Inflammatory macrophage (primary cell): Measurements from ENCODE around the gene C1orf226.
A peak's percentile ranks its signal among the peaks of the same experiment; 100 is the strongest.
"Not testable (repeated sequence)": the region's sequence is repeated elsewhere in the genome, so short reads cannot be mapped to it uniquely, and the experiment has no call there.

Experiments
- DNase-seq, 2 donors: peaks; one replicate each; pipeline ENCODE4 v3.0.0-alpha.2; 2020 to 2022

The C1orf226 gene

DNA sequence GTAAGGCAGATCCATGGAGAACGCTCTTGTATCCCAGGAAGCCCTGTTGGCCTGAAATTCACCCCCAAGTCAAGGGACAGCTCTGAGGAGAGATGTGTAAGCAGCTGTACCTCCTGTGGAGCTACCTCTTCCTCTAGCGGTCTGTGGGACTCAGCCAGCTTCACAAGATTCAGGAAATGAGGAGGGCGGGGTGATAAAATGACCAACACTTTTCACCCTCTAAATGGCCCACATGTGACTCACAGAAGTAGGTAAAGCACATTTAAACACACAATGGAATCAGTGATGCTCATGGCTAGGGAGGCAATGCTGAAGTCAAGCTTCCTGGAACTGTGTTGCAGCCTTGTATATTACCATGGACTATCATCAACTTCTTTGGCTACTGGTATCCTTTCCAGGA, 30.5 kb downstream of the C1orf226 start, which contains the start of gene SH2D1B:
TSS of gene SH2D1B (minus strand) at position 135 of the 400 bp plus-strand sequence. CDS start at position 15, 120 bp downstream.
- no peak for DNase-seq

DNA sequence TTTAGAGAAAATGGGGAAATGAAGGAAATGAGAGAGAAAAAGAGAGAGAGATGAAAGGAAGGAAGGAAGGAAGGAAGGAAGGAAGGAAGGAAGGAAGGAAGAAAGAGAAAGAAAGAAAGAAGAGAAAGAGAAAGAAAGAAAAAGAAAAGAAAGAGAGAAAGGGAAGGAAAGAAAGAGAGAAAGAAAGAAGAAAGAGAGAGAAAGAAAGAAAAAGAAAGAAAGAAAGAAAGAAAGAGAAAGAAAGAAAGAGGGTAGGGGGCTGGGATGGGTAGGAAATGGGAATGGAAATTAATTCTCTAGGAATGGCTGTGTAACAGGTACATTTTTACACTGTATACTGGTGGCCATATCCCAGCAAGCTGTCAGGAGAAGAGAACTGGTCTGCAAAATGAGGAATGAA, 34.7 kb downstream of the C1orf226 start:
- no peak for DNase-seq

DNA sequence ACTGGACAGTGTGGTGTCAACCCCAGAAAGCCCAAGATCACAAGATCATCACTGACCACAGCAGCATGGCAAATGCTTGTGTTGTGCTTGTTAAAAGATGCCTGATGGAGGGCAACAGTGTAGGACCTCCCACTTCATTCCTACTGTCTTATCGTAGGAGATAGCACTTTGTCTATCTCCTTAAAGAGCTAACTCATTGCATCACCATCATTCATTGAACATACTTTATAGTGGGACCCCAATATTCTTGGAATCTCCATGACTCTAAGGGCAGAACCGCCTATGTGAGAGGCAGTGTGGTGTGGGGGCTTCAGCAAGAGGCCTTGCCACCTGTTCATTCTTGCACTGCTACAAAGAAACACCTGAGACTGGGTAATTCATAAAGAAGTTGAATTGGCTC, 35.4 kb downstream of the C1orf226 start:
- DNase-seq, result no peak

DNA sequence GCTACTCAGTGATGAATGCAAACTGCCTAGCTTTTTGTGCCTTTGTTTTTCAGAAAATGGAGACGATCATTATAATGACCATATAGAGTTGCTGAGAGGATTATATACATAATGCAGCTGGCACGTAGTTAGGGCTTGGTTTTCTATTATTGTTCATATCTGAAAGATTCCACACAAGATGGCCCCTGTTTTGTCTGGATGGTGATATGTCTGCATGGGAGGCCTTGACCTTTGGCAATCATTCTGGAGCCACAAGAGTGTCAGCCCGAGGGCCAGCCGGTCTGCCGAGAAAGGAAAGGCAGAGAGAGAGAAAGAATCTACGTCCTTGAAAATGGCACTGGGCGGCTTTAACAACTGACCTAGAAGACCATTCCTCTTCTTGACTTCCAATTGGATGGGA, 36.1 kb downstream of the C1orf226 start:
- DNase-seq, result no peak

DNA sequence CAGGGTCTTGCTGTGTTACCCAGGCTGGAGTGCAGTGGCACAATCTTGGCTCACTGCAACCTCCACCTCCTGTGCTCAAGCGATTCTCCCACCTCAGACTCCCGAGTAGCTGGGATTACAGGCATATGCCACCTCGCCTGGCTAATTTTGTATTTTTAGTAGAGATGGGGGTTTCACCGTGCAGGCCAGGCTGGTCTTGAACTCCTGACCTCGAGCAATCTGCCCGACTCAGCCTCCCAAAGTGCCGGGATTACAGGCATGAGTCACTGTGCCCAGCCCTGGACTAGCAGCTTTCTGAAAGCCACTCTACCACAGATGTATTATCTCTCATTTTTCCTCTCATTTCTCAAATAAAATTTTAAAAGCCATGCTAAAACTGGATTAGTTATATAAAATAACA, 37.1 kb downstream of the C1orf226 start:
- not testable (repeated sequence) for DNase-seq

DNA sequence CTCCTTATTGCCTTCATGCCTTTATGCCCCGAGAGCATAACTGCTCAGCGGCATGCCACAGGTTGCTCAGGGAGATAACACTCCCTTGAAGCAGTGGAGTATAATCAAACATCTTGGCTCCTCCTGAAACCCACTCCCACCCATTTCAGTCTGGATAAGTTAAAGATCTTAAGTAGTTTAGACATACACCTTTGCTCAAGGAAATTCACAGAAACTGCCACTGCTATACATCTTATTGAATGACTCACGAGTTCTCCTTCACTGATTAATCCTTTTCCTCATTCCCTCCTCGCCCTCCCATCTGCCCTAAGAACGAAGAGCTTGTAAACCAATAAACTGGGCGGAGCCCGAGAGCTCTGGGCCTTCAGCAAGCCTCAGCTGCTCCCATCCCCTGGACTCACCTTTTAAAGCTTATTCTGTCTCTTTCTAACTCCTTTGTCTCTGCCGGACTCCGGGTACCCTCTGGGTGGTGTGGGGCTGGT, 38.0 kb downstream of the C1orf226 start:
- DNase-seq, result not testable (repeated sequence)

DNA sequence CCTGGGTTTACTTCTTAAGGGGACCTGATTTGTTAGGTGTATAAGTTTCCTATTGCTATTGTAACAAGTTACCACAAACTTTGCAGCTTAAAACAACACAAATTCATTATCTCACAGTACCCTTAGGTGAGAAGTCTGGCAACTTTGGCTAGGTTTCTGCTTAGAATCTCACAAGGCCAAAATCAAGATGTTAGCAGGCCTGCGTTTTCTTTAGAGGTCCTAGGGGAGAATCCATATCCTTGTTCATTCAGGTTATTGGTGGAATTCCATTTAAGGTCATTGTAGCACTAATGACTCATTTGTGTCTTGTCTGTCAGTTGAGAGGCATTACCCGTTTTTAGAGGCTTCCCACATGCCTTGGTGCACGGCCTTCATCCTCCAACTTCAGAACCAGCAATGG, 38.6 kb downstream of the C1orf226 start:
- no peak for DNase-seq

DNA sequence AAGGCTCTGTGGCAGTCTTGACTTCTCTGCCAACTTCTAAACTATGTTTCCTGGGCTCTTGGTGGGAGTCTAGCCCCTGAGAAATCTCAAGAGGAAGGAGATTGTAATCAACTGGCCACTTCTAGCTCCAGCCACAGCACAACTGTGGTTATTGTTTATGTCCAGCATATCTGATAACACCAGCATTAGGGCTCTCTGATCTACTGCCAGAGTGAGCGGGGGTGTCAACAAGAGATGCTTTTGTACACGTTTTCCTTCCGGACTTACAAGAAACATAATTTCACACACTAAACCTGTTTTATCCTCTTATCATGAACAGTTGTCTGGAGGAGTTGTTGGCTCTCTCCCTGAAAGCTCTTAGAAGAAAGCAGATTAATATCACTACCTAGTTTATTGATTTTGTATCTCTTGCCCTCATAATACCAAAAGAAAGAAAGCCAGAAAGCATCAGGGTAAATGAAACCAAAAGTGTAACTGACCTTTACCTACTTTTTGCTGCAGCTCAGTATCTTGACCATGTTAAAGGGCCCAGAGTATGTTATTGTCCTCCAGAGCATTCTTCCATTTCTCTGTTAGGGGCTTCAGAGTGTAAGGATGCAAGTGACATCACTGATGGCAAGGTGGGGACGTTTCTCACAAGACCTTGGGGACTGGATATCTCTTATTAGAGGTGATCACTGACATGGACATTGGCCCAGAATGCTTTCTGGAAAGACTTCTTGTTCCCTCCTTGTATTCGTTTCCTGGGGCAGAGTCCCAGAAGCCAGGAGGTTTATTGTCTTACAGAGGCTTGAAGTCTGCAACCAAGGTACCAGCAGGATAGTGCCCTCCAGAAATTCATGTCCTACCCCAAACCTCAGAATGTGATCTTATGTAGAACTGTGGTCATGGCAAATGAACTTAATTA, 40.0 kb downstream of the C1orf226 start:
- no peak for DNase-seq

DNA sequence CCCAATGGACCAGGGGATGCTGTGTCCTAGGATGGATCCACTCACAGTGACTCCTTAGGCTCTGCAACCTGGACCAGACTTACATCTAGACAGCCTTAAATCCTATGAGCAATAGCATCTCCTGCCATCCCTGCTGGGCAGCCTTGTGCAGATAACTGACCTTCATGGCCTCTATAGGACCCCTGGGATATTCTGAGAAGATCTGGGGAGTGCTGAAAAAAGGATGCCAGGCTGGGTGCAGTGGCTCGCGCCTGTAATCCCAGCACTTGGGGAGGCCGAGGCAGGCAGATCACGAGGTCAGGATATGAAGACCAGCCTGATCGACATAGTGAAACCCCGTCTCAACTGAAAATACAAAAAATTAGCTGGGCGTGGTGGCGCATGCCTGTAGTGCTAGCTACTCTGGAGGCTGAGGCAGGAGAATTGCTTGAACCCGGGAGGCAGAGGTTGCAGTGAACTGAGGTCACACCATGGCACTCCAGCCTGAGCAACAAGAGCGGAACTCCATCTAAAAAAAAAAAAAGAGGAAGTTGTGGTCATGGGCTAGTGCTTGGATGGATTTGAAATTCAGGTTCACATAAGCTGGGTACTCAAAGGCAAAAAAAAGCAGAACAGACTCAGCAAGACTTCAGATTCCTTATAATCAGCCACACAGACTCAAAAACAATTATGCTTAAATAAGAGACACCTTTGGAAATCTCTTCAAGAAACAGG, 41.3 kb downstream of the C1orf226 start:
- DNase-seq, result peak; percentile 85 to 93

DNA sequence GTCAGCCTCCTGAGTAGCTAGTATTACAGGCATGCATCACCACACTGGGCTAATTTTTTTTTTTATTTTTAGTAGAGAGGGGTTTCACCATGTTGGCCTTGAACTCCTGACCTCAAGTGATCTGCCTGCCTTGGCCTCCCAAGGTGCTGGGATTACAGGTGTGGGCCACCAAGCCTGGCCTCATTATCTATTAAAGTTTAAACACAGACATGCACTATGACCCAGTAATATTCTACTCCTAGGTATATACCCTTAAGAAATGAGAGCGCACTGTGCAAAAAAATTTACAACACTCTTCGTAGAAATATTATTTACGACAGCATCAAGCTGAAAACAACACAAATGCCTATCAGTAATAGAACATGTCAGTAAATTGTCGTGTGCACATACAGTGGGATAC, 49.1 kb downstream of the C1orf226 start:
- no peak for DNase-seq

DNA sequence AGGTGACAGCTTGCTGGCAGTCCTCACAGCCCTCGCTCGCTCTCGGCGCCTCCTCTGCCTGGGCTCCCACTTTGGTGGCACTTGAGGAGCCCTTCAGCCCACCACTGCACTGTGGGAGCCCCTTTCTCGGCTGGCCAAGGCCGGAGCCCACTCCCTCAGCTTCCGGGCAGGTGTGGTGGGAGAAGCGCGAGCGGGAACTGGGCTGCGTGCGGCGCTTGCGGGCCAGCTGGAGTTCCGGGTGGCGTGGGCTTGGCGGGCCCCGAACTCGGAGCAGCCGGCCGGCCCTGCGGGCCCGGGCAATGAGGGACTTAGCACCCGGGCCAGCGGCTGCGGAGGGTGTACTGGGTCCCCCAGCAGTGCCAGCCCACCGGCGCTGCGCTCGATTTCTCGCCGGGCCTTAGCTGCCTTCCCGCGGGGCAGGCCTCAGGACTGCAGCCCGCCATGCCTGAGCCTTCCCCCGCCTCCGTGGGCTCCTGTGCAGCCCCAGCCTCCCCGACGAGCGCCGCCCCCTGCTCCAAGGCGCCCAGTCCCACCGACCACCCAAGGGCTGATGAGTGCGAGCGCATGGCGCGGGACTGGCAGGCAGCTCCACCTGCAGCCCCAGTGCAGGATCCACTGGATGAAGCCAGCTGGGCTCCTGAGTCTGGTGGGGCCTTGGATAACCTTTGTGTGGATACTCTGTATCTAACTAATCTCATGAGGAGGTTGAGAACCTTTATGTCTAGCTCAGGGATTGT, 51.6 kb downstream of the C1orf226 start:
- DNase-seq, result not testable (repeated sequence)
